Measurements from ENCODE around the gene JMJD8. TPM values are rescaled to one million over a fixed set of nuclear protein-coding genes. Genes with fewer than 3 reads are reported as not detected.

Gene JMJD8
- polyA plus RNA-seq, 1 experiment, result 91.8 TPM

- Histone ChIP-seq H3K36me3 (ENCODE audit: control insufficient read depth, insufficient read depth, low read length) (no peaks in the 10 kb centered on the region), H3K27me3 (ENCODE audit: control insufficient read depth, insufficient read depth, low read length) (peaks cover 40% of the 10 kb centered on the region), H3K4me3 (ENCODE audit: low read depth, low read length) (peak overlapping the region; percentile 11; the same call in 1 of the 2 replicates)
- no peak for DNase-seq (ENCODE audit: low read depth)
- CTCF ChIA-PET, result interaction anchor here (0.6 to 4.2 kb wide), 2 partner anchors 81 to 307 kb away, joined by 3 to 13 read pairs; no protein-coding TSS in a partner anchor
- POLR2A ChIA-PET, result no interaction called here
- TF ChIP-seq, protein P1, sequence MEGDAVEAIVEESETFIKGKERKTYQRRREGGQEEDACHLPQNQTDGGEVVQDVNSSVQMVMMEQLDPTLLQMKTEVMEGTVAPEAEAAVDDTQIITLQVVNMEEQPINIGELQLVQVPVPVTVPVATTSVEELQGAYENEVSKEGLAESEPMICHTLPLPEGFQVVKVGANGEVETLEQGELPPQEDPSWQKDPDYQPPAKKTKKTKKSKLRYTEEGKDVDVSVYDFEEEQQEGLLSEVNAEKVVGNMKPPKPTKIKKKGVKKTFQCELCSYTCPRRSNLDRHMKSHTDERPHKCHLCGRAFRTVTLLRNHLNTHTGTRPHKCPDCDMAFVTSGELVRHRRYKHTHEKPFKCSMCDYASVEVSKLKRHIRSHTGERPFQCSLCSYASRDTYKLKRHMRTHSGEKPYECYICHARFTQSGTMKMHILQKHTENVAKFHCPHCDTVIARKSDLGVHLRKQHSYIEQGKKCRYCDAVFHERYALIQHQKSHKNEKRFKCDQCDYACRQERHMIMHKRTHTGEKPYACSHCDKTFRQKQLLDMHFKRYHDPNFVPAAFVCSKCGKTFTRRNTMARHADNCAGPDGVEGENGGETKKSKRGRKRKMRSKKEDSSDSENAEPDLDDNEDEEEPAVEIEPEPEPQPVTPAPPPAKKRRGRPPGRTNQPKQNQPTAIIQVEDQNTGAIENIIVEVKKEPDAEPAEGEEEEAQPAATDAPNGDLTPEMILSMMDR (IDR thresholded peaks at IDR 0.05; ENCODE audit: insufficient read depth, low read depth, low read length), result no peak
Observed at GRCh38 chr16:704552-705380, 20.6 kb upstream of the JMJD8 start.

GRCh38 chr16:704047-704446 is 19.9 kb upstream of the JMJD8 start:
- Histone ChIP-seq H3K27me3 (ENCODE audit: control insufficient read depth, insufficient read depth, low read length) (peaks cover 43% of the 10 kb centered on the region), H3K4me3 (ENCODE audit: low read depth, low read length) (no peak overlapping the region), H3K36me3 (ENCODE audit: control insufficient read depth, insufficient read depth, low read length) (no peaks in the 10 kb centered on the region)
- no peak for DNase-seq (ENCODE audit: low read depth)
- ChIA-PET POLR2A (interaction anchor here (0.6 kb wide), 1 partner anchor 52 kb away, joined by 3 read pairs; no protein-coding TSS in a partner anchor), CTCF (interaction anchor here (0.6 to 4.2 kb wide), 3 partner anchors 8 to 306 kb away, joined by 3 to 13 read pairs (median 8); no protein-coding TSS in a partner anchor)
- TF ChIP-seq, protein P1 (IDR thresholded peaks at IDR 0.05; ENCODE audit: insufficient read depth, low read depth, low read length), result no peak

DNA sequence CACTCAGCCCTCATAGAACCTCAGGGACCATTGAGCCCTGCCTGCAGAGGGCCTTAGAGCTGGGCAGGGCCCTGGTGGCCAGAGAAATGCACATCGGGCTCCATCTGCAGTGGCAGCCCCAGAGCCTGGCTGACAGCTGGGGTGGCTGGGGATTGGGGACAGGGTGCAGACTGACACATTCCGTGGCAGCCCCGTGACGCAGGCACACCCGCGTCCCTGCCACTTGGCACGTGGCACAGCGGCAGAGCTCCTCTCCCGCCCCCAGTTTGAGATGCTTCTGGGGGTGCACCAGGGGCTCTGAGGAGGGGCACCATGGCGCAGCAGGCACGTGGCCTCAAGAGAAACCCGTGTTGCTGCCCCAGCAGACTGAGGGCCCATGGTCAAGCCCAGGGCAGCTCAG is 19.3 kb upstream of the JMJD8 start:
- Histone ChIP-seq H3K4me3 (ENCODE audit: low read depth, low read length) (no peak overlapping the region), H3K27me3 (ENCODE audit: control insufficient read depth, insufficient read depth, low read length) (peaks cover 43% of the 10 kb centered on the region), H3K36me3 (ENCODE audit: control insufficient read depth, insufficient read depth, low read length) (no peaks in the 10 kb centered on the region)
- CTCF ChIA-PET, result interaction anchor here (1.1 to 4.2 kb wide), 2 partner anchors 9 to 82 kb away, joined by 8 to 13 read pairs; no protein-coding TSS in a partner anchor
- DNase-seq (ENCODE audit: low read depth), result no peak
- TF ChIP-seq, protein P1 (IDR thresholded peaks at IDR 0.05; ENCODE audit: insufficient read depth, low read depth, low read length), result no peak
- POLR2A ChIA-PET, result interaction anchor here (0.6 kb wide), 1 partner anchor 51 kb away, joined by 3 read pairs; no protein-coding TSS in a partner anchor

- CTCF ChIA-PET, result interaction anchor here (1.0 to 4.2 kb wide), 4 partner anchors 10 to 83 kb away, joined by 3 to 13 read pairs (median 6); no protein-coding TSS in a partner anchor
- TF ChIP-seq, protein P1 (IDR thresholded peaks at IDR 0.05; ENCODE audit: insufficient read depth, low read depth, low read length), result no peak
- POLR2A ChIA-PET, result no interaction called here
- H3K4me3 ChIP-seq (ENCODE audit: low read depth, low read length), result no peak overlapping the region
- DNase-seq (ENCODE audit: low read depth), result no peak
- no peaks in the 10 kb centered on the region for H3K36me3 ChIP-seq (ENCODE audit: control insufficient read depth, insufficient read depth, low read length)
- H3K27me3 ChIP-seq (ENCODE audit: control insufficient read depth, insufficient read depth, low read length), result peaks cover 34% of the 10 kb centered on the region
Observed at GRCh38 chr16:702341-702740, 18.2 kb upstream of the JMJD8 start.

All from BJ (cell line).